Erythroblast (primary cell): ENCODE results near the gene TAPT1.

Experiments used
- GATA1 ChIP-seq: IDR thresholded peaks from 2 replicates; pipeline ENCODE4 v1.6.1; 2011; ENCODE audit warnings: low read depth, mild to moderate bottlenecking, control low read depth, low read length, moderate library complexity
- POLR2A ChIP-seq: IDR thresholded peaks from 2 replicates; pipeline ENCODE4 v1.6.1; 2011; ENCODE audit warnings: mild to moderate bottlenecking, low read length

GRCh38 chr4:16269240-16269639 lies 43.0 kb upstream of the TAPT1 start:
- no peak for TF ChIP-seq POLR2A
- TF ChIP-seq GATA1: no peak
